Activated CD8-positive, alpha-beta memory T cell treated with anti-CD3 and anti-CD28 coated beads for 24 hours (primary cell): ENCODE results near the gene NBL1.

ENCODE experiments used
- DNase-seq: peaks from one replicate; pipeline ENCODE4 v3.0.0-alpha.2; 2020

The NBL1 gene

GRCh38 chr1:19647643-19648042 is 3.5 kb downstream of the NBL1 start:
- no peak for DNase-seq

GRCh38 chr1:19648239-19648638 is 4.1 kb downstream of the NBL1 start:
- DNase-seq, result no peak

DNA sequence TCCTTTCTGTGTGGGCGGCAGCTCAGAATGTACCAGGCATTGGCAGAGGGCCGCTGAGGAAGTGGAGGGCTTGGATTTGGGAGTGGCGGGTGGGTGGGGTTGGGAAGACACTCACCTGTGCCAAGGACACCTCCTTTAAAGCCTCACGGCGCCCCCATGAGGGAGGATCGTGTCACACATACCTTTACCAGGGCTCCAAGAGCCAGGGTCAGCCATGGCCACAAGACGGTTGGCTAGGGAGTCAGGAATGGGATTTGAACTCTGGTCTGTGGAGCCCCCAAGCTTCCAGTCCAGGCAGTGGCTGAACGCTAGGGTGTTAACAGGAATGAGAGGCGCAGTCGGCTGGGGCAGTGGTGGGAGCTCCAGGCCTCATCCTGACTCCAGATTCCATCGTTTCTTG is 4.6 kb downstream of the NBL1 start:
- DNase-seq, result no peak

DNA sequence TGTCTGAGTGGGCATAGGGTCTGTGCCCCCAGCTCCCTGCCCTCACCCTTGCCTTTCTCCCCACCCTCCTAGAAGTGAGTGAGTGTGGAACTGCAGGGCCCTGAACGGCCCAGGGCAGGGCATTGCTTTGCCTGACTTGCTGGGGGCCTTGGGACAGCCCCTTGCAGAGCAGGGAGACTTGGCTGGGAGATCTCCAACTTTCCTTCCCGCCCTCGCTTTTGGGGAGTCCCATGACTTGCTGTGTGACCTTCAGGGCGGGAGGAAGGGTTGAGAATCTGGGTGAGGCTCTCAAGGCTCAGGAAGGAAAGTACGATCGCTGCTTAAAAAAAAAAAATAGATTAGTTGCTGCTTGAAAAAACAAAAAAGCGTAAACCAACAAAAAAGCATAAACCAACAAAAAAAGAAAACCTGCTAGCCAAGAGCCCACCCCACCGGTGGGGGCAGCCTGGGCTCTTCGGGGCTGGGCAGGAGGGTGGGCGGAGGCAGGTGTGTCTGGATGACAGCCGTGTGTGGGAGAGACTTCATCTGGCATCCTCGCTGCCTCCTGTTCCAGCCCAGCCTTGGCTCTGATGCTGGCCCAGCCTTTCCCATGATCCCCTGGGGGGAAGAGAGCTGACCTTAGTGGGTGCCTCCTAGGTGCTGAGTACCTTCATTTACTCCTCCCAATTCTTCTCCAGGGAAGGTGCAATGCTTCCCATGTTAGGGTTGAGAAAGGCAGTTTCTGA is 6.5 kb downstream of the NBL1 start:
- no peak for DNase-seq

- DNase-seq, result no peak
These were observed 7.1 kb downstream of the NBL1 start for GRCh38 chr1:19651141-19651737.

DNA sequence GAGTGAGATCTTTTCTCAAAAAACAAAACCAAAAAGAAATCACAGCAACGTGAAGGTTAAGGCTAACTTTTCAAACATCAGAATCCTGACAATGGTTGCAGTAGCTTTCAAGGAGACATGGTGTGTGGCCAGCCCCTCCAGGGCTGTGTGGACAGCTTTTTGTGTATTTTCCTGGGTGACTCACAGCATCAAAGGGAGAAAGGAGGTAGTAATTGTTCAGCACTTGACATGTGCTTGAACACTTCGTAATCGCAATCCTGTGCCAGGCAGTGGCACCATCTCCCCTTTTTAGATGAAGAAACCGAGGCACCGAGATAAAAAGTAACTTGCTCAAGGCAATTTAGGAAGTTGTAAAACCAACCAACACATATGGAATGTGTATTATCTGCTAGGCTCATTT is 10.3 kb downstream of the NBL1 start:
- DNase-seq, result no peak

DNA sequence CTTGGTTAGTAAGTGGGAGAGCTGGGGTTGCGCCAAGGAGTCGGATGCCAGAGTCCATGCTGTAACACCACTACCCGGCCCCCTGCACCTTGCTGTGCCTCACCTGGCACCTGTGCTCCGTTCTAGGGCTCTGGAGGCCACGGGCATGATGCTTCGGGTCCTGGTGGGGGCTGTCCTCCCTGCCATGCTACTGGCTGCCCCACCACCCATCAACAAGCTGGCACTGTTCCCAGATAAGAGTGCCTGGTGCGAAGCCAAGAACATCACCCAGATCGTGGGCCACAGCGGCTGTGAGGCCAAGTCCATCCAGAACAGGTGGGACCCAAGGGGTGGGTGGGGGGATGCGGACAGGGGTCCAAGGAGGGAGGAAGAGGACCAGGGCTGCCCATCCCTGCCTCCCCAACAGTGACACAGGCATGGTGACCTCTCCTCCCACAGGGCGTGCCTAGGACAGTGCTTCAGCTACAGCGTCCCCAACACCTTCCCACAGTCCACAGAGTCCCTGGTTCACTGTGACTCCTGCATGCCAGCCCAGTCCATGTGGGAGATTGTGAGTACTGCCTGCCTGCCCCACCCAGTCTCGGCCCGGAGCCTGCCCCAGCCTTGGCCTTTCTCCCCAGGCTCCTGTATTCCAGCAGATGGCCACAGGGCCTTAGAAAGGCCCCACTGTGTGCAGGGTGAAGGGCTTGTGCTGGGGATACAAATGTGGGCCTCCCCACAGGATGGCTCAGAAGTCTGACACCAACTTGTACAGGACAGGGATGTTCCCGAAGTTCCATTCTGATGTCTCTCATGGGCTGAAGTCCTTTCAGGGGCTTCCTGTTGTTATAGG is 11.0 kb downstream of the NBL1 start:
- no peak for DNase-seq

- no peak for DNase-seq
These were observed 11.6 kb downstream of the NBL1 start for GRCh38 chr1:19655718-19656080.

- no peak for DNase-seq
These were observed 12.1 kb downstream of the NBL1 start for GRCh38 chr1:19656134-19656779.

DNA sequence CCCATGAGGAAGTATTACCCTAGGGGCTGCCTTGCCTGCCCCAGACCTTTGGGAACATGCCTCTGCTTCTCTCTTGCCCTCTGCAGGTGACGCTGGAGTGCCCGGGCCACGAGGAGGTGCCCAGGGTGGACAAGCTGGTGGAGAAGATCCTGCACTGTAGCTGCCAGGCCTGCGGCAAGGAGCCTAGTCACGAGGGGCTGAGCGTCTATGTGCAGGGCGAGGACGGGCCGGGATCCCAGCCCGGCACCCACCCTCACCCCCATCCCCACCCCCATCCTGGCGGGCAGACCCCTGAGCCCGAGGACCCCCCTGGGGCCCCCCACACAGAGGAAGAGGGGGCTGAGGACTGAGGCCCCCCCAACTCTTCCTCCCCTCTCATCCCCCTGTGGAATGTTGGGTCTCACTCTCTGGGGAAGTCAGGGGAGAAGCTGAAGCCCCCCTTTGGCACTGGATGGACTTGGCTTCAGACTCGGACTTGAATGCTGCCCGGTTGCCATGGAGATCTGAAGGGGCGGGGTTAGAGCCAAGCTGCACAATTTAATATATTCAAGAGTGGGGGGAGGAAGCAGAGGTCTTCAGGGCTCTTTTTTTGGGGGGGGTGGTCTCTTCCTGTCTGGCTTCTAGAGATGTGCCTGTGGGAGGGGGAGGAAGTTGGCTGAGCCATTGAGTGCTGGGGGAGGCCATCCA is 12.8 kb downstream of the NBL1 start:
- DNase-seq, result no peak

- DNase-seq, result no peak
These were observed 13.4 kb downstream of the NBL1 start for GRCh38 chr1:19657511-19657910.

GRCh38 chr1:19658186-19658585 is 14.1 kb downstream of the NBL1 start:
- DNase-seq, result no peak

- DNase-seq, result no peak
These were observed 17.7 kb downstream of the NBL1 start for GRCh38 chr1:19661721-19662228.

- DNase-seq, result no peak
These were observed 18.2 kb downstream of the NBL1 start for GRCh38 chr1:19662313-19662712.

- DNase-seq, result no peak
These were observed 20.5 kb downstream of the NBL1 start, which contains the start of gene HTR6 for GRCh38 chr1:19664453-19665185. TSS of gene HTR6 (plus strand) at chr1:19664875. CDS start at chr1:19665754, 879 bp downstream.

- no peak for DNase-seq
These were observed 21.0 kb downstream of the NBL1 start for GRCh38 chr1:19665186-19665495.

- no peak for DNase-seq
These were observed 21.7 kb downstream of the NBL1 start for GRCh38 chr1:19665496-19666465.

GRCh38 chr1:19668888-19669287 is 24.8 kb downstream of the NBL1 start:
- DNase-seq, result no peak

DNA sequence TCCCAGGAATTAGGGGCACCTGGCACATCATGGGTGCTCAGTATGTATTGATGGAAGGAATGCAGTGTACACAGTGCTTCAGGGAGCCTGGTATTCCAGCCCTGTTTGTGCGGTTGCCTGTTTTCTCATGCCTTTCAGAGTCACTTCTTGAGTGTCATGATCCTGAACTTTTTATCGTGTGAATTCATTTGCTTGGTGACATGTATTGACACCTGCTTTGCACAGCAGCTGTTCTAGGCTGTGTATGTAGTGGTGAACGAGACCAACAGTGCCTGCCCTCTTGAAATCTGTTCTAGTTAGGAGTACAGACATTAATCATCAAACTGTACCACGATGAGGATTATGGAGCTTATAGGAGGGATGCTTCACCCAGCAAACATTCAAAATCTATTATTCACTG is 26.7 kb downstream of the NBL1 start:
- DNase-seq, result no peak

DNA sequence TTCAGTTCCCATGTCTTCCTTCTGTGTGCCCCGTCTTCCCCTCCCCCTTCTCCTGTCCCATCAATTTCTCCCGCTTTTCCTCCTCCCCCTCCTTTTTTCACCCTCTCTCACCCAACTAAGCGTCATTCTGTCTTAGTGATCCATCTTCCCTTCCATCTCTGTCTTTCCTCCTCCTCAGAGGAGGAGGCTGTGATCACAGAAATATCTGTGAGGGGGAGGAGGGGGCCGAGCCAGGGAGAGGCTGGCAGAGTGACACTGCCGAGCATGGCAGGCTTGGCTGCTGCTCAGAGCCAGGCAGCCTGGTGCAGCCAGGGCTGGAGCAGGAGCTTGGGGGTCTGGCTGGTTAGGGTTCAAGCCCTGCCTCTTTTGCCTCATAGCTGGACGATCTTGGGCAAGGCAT is 28.1 kb downstream of the NBL1 start:
- no peak for DNase-seq

- DNase-seq, result no peak
These were observed 31.7 kb downstream of the NBL1 start for GRCh38 chr1:19675797-19676196.
